Measurements from ENCODE around the gene PRKCA. TPM values are rescaled to one million over a fixed set of nuclear protein-coding genes. Genes with fewer than 3 reads are reported as not detected.

The PRKCA gene
- total RNA-seq, 1 donor from 2014 or later = 2.2 TPM

DNA sequence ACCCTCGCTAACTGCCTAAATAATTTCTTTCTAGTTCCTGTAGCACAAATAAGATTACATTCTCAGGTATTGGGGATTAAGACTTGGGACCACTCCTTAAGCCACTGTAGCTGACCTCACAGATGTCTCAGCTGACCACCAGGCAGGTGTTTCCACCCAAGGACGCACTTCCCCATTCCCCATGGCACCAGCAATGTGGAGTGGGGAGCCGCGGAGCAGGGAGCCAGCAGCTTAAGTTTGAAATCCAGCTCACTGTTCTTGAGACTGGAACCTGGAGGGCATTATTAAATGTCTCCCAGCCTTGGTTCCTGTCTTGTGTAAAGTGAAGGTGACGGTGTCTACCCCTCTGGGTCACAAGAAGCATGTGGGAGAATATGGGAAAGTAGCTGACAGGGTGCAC lies 283.1 kb downstream of the PRKCA start:
- H3K9me3 Mint-ChIP-seq = peaks cover 6% of the 10 kb centered on the region
- intact Hi-C loops (cut with micrococcal nuclease) = no loop called here
- H3K27ac Mint-ChIP-seq = no peak overlapping the region
- no peak for ATAC-seq (ENCODE audit: low read depth)
- no peaks in the 10 kb centered on the region for H3K4me1 Mint-ChIP-seq
- H3K4me3 Mint-ChIP-seq = no peak overlapping the region
- DNase-seq = no peak
- no peaks in the 10 kb centered on the region for H3K36me3 Mint-ChIP-seq (ENCODE audit: low read depth)
- TF ChIP-seq, protein P1, sequence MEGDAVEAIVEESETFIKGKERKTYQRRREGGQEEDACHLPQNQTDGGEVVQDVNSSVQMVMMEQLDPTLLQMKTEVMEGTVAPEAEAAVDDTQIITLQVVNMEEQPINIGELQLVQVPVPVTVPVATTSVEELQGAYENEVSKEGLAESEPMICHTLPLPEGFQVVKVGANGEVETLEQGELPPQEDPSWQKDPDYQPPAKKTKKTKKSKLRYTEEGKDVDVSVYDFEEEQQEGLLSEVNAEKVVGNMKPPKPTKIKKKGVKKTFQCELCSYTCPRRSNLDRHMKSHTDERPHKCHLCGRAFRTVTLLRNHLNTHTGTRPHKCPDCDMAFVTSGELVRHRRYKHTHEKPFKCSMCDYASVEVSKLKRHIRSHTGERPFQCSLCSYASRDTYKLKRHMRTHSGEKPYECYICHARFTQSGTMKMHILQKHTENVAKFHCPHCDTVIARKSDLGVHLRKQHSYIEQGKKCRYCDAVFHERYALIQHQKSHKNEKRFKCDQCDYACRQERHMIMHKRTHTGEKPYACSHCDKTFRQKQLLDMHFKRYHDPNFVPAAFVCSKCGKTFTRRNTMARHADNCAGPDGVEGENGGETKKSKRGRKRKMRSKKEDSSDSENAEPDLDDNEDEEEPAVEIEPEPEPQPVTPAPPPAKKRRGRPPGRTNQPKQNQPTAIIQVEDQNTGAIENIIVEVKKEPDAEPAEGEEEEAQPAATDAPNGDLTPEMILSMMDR (IDR thresholded peaks at IDR 0.05) = no peak
- H3K27me3 Mint-ChIP-seq = no peaks in the 10 kb centered on the region
- CTCF ChIA-PET = no interaction called here
- POLR2A ChIA-PET = no interaction called here

DNA sequence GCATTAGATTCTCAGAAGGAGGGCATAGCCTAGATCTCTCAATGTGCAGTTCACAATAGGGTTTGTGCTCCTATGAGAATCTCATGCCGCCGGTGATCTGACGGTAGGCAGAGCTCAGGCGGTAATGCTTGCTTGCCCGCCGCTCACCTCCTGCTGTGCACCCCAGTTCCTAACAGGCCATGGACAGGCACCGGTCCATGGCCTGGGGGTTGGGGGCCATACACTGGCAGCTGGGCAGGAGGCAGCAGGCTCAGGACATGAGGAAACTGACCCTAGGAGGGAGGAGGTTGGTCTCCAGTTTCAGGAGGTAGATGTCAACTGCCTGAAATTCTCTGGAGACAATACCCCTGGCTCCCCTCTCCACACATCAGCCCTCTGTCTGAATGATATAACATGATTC lies 287.5 kb downstream of the PRKCA start:
- Mint-ChIP-seq H3K4me1 (no peaks in the 10 kb centered on the region), H3K27ac (no peak overlapping the region)
- CTCF ChIA-PET = no interaction called here

DNA sequence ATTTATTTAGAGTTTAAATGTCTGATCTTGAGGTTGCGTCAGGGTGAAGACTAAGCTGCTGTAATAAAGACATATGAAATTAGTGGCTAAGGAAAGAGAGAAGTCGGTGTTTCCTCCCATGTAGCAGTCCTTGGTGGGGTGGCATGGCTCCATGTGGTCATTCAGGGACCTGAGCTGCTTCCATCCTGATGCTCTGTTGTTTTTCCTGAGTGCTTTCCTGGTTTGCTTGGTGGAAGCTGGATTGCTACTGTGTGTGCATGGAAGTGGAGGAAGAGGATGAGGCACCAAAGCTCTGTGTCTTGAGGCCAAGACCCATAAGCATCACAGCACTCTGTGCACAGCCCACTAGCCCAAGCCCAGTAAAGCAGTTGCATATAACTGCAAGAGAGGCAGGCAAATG lies 290.7 kb downstream of the PRKCA start:
- TF ChIP-seq, protein P1 (IDR thresholded peaks at IDR 0.05) = no peak
- H3K4me3 Mint-ChIP-seq = no peak overlapping the region
- H3K27ac Mint-ChIP-seq = no peak overlapping the region
- DNase-seq (no peak), ATAC-seq (ENCODE audit: low read depth) (no peak)
- intact Hi-C loops (cut with micrococcal nuclease) = no loop called here
- POLR2A ChIA-PET = no interaction called here
- no peaks in the 10 kb centered on the region for H3K9me3 Mint-ChIP-seq
- H3K27me3 Mint-ChIP-seq = no peaks in the 10 kb centered on the region
- no peaks in the 10 kb centered on the region for H3K4me1 Mint-ChIP-seq
- H3K36me3 Mint-ChIP-seq (ENCODE audit: low read depth) = no peaks in the 10 kb centered on the region
- CTCF ChIA-PET = no interaction called here

More for the DNA sequence above, 287.5 kb downstream of the PRKCA start:
- H3K36me3 Mint-ChIP-seq (ENCODE audit: low read depth) = no peaks in the 10 kb centered on the region
- intact Hi-C loops (cut with micrococcal nuclease) = no loop called here
- DNase-seq (no peak), ATAC-seq (ENCODE audit: low read depth) (no peak)
- H3K9me3 Mint-ChIP-seq = no peaks in the 10 kb centered on the region
- no peak overlapping the region for H3K4me3 Mint-ChIP-seq
- TF ChIP-seq, protein P1 (IDR thresholded peaks at IDR 0.05) = no peak
- no peaks in the 10 kb centered on the region for H3K27me3 Mint-ChIP-seq
- POLR2A ChIA-PET = no interaction called here

DNA sequence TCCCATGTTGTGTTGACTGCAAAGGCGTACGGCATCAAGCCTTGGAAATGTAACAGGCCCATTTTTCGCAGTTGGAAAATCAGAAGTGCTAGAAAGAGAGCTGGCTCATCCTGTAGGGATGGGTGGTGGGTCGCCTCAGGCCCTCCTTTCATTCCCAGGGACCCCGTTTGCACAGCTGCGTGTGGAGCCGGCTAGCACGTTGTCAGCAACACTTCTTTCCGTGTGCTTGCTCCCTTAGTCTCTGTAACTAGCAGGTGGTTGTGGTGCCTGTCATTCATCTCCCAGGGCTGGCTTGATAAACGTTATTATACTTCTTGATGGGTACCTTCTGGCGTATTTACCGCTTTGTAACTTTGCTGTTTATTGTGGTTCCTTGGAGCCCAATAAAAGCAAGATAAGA lies 293.5 kb downstream of the PRKCA start:
- ATAC-seq (ENCODE audit: low read depth) = no peak
- Mint-ChIP-seq H3K4me1 (no peaks in the 10 kb centered on the region), H3K27ac (no peak overlapping the region), H3K9me3 (no peaks in the 10 kb centered on the region), H3K36me3 (ENCODE audit: low read depth) (no peaks in the 10 kb centered on the region), H3K27me3 (no peaks in the 10 kb centered on the region), H3K4me3 (no peak overlapping the region)
- POLR2A ChIA-PET = no interaction called here
- intact Hi-C loops (cut with micrococcal nuclease) = no loop called here
- TF ChIP-seq, protein P1 (IDR thresholded peaks at IDR 0.05) = no peak
- DNase-seq = no peak
- CTCF ChIA-PET = no interaction called here

DNA sequence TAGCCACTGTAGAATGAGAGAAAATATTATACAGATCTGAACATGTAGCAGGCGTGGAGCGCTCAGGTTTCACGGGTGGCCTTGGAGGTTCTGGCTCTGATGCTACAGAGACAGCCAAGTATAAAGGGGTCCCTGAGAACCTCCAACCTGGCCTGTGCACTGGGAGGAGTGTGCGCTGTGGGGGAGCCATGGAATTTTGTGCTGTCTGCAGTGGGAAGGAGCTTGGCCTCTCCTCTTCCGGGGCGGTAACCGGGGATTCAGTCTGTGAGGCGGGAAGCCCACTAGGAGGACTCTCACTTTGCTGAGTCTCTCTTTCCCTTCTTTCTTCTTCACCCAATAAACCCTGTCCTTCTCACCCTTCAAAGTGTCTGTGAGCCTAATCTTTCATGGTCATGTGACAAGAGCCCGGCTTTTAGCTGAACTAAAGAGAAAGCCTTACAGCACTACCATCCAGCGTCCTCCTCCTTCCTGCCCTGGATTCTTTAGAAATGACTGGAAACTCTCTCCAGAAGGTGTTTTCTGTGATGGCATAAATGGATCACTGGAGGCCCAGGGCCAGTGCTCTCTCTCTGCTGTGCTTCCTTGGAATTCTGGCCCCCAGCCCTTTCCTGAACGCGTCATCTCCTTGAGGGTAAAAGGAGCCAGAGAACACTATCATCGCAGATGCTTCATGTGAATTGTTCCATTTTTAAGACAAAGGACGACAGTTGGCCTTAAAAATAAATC lies 300.4 kb downstream of the PRKCA start:
- no peak for DNase-seq
- no peaks in the 10 kb centered on the region for H3K9me3 Mint-ChIP-seq
- H3K4me3 Mint-ChIP-seq = no peak overlapping the region
- H3K4me1 Mint-ChIP-seq = no peaks in the 10 kb centered on the region
- no peak overlapping the region for H3K27ac Mint-ChIP-seq
- TF ChIP-seq, protein P1 (IDR thresholded peaks at IDR 0.05) = no peak
- H3K27me3 Mint-ChIP-seq = peaks cover 4% of the 10 kb centered on the region
- intact Hi-C loops (cut with micrococcal nuclease) = no loop called here
- POLR2A ChIA-PET = no interaction called here
- CTCF ChIA-PET = no interaction called here
- ATAC-seq (ENCODE audit: low read depth) = no peak
- H3K36me3 Mint-ChIP-seq (ENCODE audit: low read depth) = no peaks in the 10 kb centered on the region
